ENCODE measurements around the gene URM1. TPM values are rescaled to one million over a fixed set of nuclear protein-coding genes. Genes with fewer than 3 reads are reported as not detected.

Gene URM1
- total RNA-seq = 20.1 TPM

DNA sequence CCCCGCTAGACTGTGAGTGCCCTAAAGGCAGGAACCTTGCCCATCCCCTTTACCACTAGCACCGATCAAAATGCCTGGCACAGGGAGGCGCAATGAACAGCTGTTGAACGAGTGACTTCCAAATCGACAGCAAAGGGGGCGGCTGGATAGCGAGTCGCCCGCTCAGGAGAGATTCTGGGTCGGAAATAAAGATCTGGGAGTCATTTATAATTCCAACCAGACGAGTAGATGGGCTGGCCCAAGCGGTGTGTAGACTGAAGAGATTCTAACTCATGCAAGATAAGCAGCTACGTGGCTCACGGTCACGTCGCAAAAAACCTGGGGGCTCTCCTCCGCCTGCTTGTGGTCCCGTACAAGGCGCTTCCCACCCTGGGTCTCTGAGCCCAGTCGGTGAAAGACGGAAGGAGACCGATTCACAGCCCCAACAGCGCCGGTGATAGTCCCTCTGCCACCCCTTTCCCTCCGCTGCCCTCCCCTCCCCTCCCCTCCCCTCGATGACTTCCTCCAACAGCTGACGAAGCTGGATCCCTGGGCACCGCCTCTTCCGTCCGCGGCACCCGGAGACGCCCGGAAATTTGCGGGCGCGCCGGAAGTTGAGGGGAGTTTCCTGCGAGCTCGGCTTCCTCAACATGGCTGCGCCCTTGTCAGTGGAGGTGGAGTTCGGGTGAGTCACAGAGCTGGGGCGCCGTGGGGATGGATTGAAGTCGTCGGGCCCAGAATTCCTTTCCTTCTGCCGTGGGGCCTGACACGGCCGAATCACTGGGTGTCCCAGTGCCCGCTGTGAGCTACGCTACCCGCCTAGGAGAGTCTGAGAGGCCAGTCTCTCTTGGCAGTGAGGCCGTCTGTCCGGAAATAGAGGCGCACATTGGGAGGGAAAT lies at the start of gene URM1:
URM1 (plus strand) TSS at position 623 of the 878 bp plus-strand sequence; CDS start at position 630, 7 bp downstream.

GRCh38 chr9:128322404-128323211 lies 48.6 kb upstream of the URM1 start, which contains the start of the genes COQ4 and TRUB2:
TSS of gene COQ4 (plus strand) at chr9:128322839. CDS start at chr9:128322859, 20 bp downstream.
TSS of gene TRUB2 (minus strand) at chr9:128322447. CDS start at chr9:128322408, 39 bp downstream.

GRCh38 chr9:128339761-128340690 lies 31.1 kb upstream of the URM1 start, which contains the start of gene SLC27A4:
TSS of gene SLC27A4 (plus strand) at chr9:128340527. CDS start at chr9:128343133, 2,606 bp downstream.

GRCh38 chr9:128420651-128421481 lies 49.7 kb downstream of the URM1 start, which contains the start of gene CERCAM:
TSS of gene CERCAM (plus strand) at chr9:128420857. CDS start at chr9:128420878, 21 bp downstream.

Other genes starting within 250 kb of the URM1 start
- gene PTGES2, start 243.6 kb upstream of the URM1 start, total RNA-seq = 56.5 TPM
- not detected for gene LCN2, start 221.9 kb upstream of the URM1 start, total RNA-seq
- gene BBLN, start 211.1 kb upstream of the URM1 start, total RNA-seq = 62.7 TPM
- gene CIZ1, start 179.8 kb upstream of the URM1 start, total RNA-seq = 22.6 TPM
- gene DNM1, start 168.0 kb upstream of the URM1 start, total RNA-seq = 155 TPM
- gene GOLGA2, start 95.4 kb upstream of the URM1 start, total RNA-seq = 61.8 TPM
- gene SWI5, start 95.1 kb upstream of the URM1 start, total RNA-seq = 8.5 TPM
- gene TRUB2, start 48.9 kb upstream of the URM1 start, total RNA-seq = 18.0 TPM
- gene COQ4, start 48.5 kb upstream of the URM1 start, total RNA-seq = 24.9 TPM
- gene SLC27A4, start 30.8 kb upstream of the URM1 start, total RNA-seq = 44.3 TPM
- 10.4 TPM for gene CERCAM, start 49.5 kb downstream of the URM1 start, total RNA-seq
- gene ODF2, start 84.6 kb downstream of the URM1 start, total RNA-seq = 25.1 TPM
- gene GLE1, start 133.3 kb downstream of the URM1 start, total RNA-seq = 21.9 TPM
- 867 TPM for gene SPTAN1, start 181.2 kb downstream of the URM1 start, total RNA-seq

Data from diencephalon (tissue), 1 donor.